GM21526 (cell line): Measurements from ENCODE around the gene SPP1.
"Not testable (repeated sequence)": the region's sequence is repeated elsewhere in the genome, so short reads cannot be mapped to it uniquely, and the experiment has no call there.

Experiments used
- ATAC-seq: cut with Tn5 transposase; IDR thresholded peaks from one replicate; pipeline ENCODE4 v1.9.1; 2021; ENCODE audit warnings: moderate library complexity; ENCODE audit not compliant: unreplicated experiment, low FRiP score

SPP1 gene

DNA sequence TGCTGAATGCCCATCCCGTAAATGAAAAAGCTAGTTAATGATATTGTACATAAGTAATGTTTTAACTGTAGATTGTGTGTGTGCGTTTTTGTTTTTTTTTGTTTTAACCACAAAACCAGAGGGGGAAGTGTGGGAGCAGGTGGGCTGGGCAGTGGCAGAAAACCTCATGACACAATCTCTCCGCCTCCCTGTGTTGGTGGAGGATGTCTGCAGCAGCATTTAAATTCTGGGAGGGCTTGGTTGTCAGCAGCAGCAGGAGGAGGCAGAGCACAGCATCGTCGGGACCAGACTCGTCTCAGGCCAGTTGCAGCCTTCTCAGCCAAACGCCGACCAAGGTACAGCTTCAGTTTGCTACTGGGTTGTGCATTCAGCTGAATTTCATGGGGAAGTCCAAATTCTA is at the start of gene SPP1:
Gene SPP1, plus strand, starts transcription at position 249 of the 400 bp plus-strand sequence. CDS start 1,182 bp downstream, outside the sequence.
- ATAC-seq = peak; percentile 77

DNA sequence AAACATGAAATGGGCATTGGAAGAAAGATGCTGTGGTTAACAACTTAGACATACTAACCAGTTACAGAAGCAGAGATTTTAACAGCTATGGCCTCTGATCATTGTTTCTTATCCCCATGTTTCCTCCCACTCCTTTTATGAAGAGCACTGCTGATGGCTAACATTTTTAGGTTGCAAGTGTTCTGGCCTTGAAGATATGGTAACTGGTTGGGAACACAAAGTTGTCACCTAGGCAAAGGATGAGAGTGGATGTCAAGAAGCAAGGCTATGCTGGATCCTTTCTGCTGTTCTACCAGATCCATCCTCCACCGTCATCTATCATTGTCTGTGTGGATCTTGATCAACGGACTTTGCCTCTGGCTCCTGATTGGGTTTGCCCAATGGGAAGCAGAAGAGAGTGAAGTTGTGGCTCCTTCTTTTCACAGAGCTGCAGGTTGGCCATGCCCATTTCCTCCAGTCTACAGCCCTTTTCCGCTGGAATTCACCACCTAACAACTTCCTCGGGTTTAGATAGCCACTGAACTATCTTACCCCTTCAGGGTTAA is 48.9 kb upstream of the SPP1 start:
- ATAC-seq = no peak

DNA sequence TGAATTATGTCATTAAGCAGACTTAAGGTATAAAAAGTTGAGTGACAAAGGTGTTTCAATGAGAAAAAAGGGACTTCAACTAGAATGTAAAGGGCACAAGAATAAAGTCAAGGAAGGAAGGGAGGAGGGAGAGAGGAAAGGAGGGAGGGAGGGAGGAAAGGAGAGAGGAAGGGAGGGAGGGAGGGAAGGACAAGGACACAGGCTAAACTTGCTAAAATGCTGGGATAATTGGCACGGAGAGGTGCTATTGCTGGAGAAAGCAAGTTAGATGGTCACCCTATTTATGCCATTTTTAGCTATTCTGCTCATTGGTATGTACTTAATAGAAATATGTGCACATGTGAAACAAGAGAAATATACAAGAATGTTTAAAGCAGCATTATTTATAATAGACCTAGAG is 44.9 kb upstream of the SPP1 start:
- no peak for ATAC-seq

GRCh38 chr4:87931932-87932331 is 43.6 kb upstream of the SPP1 start:
- no peak for ATAC-seq

- ATAC-seq = no peak
Measured at GRCh38 chr4:87932718-87933141, 42.8 kb upstream of the SPP1 start.

- no peak for ATAC-seq
Measured at GRCh38 chr4:87933337-87933736, 42.2 kb upstream of the SPP1 start.

- no peak for ATAC-seq
Measured at GRCh38 chr4:87934157-87934704, 41.3 kb upstream of the SPP1 start.

DNA sequence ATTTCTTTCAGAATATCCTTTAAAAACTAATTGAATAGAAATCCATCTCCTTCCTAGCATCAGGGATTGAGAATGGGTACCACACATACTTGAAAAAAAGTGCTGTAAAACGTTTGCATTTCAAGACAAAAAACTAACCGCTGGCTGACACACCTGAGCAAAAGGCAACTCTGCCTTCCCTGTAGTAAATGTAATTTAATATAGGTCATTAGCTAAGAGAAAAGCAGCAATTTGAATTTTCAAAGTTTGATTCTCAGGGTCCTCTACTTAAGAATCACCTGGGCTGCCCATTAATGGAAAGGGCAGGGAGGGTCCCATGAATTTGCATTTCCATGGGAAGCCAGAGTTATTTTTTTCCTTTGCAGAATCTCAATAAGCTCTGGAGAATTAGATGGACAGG is 40.5 kb upstream of the SPP1 start:
- no peak for ATAC-seq

DNA sequence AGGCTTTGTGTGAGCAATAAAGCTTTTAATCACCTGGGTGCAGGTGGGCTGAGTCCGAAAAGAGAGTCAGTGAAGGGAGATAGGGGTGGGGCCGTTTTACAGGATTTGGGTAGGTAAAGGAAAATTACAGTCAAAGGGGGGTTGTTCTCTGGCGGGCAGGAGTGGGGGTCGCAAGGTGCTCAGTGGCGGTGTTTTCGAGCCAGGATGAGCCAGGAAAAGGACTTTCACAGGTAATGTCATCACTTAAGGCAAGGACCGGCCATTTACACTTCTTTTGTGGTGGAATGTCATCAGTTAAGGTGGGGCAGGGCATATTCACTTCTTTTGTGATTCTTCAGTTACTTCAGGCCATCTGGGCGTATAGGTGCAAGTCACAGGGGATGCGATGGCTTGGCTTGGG is 39.6 kb upstream of the SPP1 start:
- ATAC-seq = not testable (repeated sequence)

DNA sequence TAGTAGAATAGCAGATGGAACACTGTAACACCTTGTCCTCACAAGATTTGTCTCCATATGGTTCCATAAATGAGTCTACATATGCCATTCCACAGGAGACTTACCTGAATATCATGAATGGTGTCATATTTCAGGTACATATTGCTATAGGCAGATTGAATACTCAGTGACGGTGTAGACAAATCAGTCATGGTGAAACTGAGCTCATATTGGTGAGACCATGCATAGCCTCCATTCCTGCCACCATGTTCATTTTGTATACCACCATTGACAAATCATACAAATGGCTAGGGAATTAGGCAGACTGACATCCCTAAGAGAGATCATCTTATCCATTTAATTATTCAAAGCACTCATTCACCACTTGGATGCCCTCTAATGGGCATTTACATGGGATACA is 38.0 kb upstream of the SPP1 start:
- no peak for ATAC-seq

- ATAC-seq = no peak
Measured at GRCh38 chr4:87938746-87939145, 36.8 kb upstream of the SPP1 start.

GRCh38 chr4:87939978-87940690 is 35.4 kb upstream of the SPP1 start:
- no peak for ATAC-seq

DNA sequence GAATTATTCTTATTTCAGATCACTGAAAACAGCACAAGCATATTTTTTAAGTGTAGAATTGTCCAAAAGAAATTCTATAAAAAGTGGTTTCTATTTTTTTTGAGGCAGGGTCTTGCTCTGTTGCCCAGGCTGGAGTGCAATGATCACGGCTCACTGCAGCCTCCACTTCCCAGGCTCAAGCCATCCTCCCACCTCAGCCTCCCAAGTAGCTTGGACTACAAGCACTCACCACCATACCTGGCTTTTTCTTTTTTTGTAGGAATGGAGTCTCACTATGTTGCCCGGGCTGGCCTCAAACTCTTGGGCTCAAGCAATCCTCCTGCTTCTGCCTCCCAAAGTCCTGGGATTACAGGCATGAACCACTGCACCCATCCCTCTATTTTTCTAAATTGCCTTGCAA is 34.7 kb upstream of the SPP1 start:
- ATAC-seq = not testable (repeated sequence)

GRCh38 chr4:87941537-87942392 is 33.7 kb upstream of the SPP1 start:
- ATAC-seq = no peak

GRCh38 chr4:87943660-87944149 is 31.8 kb upstream of the SPP1 start:
- no peak for ATAC-seq

DNA sequence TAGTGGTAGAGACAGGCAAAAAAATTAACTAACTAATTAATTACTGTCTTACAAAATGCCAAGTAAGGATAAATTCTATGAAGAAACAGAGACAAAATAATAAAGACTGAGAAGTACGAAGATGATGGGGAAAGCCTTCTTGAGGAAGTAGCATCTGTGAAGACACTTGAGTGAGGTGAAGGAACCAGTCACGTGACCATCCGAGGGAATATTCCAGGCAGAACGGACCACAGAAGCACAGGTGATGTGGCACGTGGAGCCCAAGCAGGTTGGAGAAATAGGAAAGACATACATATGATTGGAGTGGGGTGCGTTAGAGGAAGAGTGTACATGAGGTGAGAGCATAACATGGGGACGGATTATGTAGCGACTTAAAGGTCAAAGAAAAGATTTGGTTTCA is 30.5 kb upstream of the SPP1 start:
- no peak for ATAC-seq

- ATAC-seq = no peak
Measured at GRCh38 chr4:87946766-87947165, 28.7 kb upstream of the SPP1 start.

DNA sequence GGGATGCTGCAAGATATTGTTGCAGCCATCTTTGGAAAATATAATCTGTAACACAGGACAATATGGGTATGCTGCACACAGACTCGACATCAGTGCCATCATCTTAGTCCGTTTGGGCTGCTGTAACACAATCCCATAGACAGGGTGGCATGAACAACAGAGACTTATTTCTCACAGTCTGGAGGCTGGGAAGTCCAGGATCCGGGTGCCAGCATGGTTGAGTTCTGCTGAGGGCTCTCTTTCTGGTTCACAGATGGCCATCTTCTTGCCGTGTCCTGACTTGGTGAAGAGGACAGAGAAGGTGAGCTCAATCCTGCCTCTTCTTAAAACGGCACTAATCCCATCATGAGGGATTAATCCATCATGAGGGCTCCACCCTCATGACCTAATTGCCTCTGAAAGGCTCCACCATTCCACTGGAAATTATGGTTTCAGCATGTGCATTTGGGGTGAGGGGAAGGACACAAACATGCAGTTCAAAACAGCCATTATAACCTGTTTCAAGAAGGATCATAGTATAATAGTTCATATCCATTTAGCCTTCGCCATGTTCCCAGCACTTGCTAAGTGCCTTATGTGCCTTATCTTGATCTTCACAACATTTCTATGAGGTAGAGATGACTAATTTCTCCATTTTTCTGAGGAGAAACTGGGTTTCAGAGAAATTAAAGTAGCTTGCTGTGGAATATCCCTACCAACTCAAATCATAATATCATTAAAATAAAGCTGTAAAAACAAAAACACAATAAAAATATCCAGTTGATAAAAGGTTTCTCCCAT is 27.9 kb upstream of the SPP1 start:
- ATAC-seq = no peak

DNA sequence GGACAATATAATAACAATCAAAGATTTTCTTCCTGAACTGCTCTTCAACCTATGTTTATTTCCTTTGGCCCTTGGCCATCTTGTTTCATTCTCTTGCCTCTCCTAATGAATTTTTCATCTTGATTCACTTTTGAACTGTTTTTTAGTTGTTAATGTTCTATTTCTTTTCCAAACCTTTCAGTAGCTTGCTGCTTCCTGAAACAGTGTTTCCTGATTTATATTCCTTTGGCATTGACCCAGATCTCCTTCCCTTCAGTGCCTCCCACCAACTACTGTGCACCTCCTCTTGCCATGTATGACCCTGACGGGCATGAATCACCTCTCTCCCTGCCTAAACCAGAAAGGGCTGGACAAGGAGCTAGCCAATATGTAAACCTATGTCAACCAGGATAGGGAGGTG is 25.6 kb upstream of the SPP1 start:
- ATAC-seq = no peak

- no peak for ATAC-seq
Measured at GRCh38 chr4:87950493-87950892, 25.0 kb upstream of the SPP1 start.
